ENCODE measurements around the gene SPAG4. TPM values are rescaled to one million over a fixed set of nuclear protein-coding genes. Genes with fewer than 3 reads are reported as not detected.

The SPAG4 gene
- total RNA-seq, 1 donor from 2014 or later, result 3.3 TPM

DNA sequence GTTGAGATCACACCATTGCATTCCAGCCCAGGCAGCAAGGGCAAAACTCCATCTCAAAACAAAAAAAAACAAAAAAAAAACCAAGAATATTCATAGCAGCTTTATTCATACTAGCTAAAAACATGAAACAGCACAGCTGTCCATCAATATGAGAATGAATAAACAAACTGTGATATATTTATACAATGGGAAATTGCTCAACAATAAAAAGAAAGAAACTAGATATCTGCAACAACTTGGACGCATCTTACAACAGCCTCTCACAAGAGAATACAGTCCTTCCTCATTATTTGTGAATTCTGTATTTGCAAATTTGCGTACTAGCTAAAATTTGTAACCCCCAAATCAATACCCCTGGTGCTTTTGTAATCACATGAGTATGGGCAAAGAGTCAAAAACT is 28.2 kb upstream of the SPAG4 start:
- no peak overlapping the region for H3K27ac Mint-ChIP-seq
- no peaks in the 10 kb centered on the region for H3K9me3 Mint-ChIP-seq

DNA sequence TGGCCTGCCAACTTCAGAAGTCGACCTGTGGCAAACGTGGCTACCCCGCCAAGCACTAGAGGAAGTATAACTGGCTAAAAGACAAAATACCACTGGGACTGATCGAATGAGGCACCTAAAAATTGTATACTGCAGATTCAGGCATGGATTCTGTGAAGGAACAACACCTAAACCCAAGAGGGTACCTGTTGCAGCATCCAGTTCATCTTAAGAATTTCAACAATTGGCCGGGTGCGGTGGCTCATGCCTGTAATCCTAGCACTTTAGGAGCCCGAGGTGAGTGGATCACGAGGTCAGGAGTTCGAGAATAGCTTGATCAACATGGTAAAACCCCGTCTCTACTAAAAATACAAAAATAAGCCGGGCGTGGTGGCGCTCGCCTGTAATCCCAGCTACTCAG is 27.2 kb upstream of the SPAG4 start:
- Mint-ChIP-seq H3K36me3 (no peaks in the 10 kb centered on the region), H3K27ac (no peak overlapping the region)

More for the DNA sequence above, 28.2 kb upstream of the SPAG4 start:
- Mint-ChIP-seq H3K27me3 (ENCODE audit: insufficient read depth, low read depth) (peaks cover 8% of the 10 kb centered on the region), H3K4me3 (no peak overlapping the region), H3K36me3 (no peaks in the 10 kb centered on the region), H3K4me1 (no peaks in the 10 kb centered on the region)
- no peak for DNase-seq (ENCODE audit: low spot score)
- Histone ChIP-seq H3K79me2 (ENCODE audit: low read depth) (no peaks in the 10 kb centered on the region), H3F3A (ENCODE audit: low read depth) (no peaks in the 10 kb centered on the region), H3K4me2 (no peak overlapping the region), H3K36me3 (no peaks in the 10 kb centered on the region), H3K27me3 (no peaks in the 10 kb centered on the region), H3K4me3 (no peak overlapping the region), H3K9ac (no peak overlapping the region), H3K9me3 (ENCODE audit: low read depth) (no peaks in the 10 kb centered on the region), H2AFZ (replicated peaks) (no peak overlapping the region), H3K4me1 (no peaks in the 10 kb centered on the region), H3K27ac (no peak overlapping the region), H4K20me1 (ENCODE audit: low read depth) (no peaks in the 10 kb centered on the region)
- TF ChIP-seq EZH2phosphoT487 (IDR thresholded peaks at IDR 0.05) (no peak), EZH2 (IDR thresholded peaks at IDR 0.05) (no peak)
- TF ChIP-seq, protein P1, sequence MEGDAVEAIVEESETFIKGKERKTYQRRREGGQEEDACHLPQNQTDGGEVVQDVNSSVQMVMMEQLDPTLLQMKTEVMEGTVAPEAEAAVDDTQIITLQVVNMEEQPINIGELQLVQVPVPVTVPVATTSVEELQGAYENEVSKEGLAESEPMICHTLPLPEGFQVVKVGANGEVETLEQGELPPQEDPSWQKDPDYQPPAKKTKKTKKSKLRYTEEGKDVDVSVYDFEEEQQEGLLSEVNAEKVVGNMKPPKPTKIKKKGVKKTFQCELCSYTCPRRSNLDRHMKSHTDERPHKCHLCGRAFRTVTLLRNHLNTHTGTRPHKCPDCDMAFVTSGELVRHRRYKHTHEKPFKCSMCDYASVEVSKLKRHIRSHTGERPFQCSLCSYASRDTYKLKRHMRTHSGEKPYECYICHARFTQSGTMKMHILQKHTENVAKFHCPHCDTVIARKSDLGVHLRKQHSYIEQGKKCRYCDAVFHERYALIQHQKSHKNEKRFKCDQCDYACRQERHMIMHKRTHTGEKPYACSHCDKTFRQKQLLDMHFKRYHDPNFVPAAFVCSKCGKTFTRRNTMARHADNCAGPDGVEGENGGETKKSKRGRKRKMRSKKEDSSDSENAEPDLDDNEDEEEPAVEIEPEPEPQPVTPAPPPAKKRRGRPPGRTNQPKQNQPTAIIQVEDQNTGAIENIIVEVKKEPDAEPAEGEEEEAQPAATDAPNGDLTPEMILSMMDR (IDR thresholded peaks at IDR 0.05), result no peak

DNA sequence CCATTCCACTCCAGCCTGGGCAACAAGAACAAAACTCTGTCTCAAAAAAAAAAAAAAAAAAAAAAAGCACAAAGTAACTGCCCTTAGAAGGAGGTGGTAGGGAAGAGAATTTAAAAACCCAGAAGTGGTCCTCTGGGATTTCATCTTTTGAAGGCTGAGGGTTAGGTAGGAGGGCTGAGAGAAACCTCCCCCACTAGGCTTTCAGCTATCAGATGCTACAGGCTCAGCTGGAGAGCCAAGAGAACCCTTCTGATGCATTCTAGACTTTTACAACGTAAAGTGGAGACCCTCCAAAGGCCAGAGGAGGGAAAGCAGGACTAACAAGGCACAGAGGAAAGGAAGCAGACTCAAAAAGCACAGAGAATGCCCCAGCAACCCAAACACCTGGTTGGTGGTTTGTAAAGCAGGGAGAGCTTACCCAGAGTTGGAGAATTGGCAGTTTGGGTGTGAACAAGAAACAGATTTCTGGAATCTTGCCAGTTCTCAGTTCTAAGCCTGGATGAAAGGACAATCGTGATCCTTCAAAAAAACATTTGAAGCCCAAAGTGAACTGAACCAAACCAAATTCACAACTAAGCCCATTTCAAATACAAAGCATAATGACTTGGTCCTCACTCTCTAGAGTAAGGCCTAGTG is 23.2 kb upstream of the SPAG4 start:
- no peaks in the 10 kb centered on the region for H3K9me3 Mint-ChIP-seq
- Histone ChIP-seq H3K4me1 (peaks cover 2% of the 10 kb centered on the region), H3K9me3 (ENCODE audit: low read depth) (no peaks in the 10 kb centered on the region), H3K4me2 (no peak overlapping the region), H2AFZ (replicated peaks) (no peak overlapping the region), H3K9ac (no peak overlapping the region), H3K36me3 (no peaks in the 10 kb centered on the region), H3F3A (ENCODE audit: low read depth) (no peaks in the 10 kb centered on the region), H3K27ac (no peak overlapping the region), H3K79me2 (ENCODE audit: low read depth) (no peaks in the 10 kb centered on the region), H3K27me3 (no peaks in the 10 kb centered on the region), H4K20me1 (ENCODE audit: low read depth) (no peaks in the 10 kb centered on the region), H3K4me3 (no peak overlapping the region)
- peaks cover 8% of the 10 kb centered on the region for H3K27me3 Mint-ChIP-seq (ENCODE audit: insufficient read depth, low read depth)
- H3K4me3 Mint-ChIP-seq, result no peak overlapping the region
- no peak for DNase-seq (ENCODE audit: low spot score)
- H3K36me3 Mint-ChIP-seq, result no peaks in the 10 kb centered on the region
- TF ChIP-seq, protein P1 (IDR thresholded peaks at IDR 0.05), result no peak
- TF ChIP-seq EZH2phosphoT487 (IDR thresholded peaks at IDR 0.05) (no peak), EZH2 (IDR thresholded peaks at IDR 0.05) (no peak)
- H3K27ac Mint-ChIP-seq, result no peak overlapping the region
- H3K4me1 Mint-ChIP-seq, result peaks cover 5% of the 10 kb centered on the region

More for the DNA sequence above, 27.2 kb upstream of the SPAG4 start:
- no peaks in the 10 kb centered on the region for H3K9me3 ChIP-seq (ENCODE audit: low read depth)
- H2AFZ ChIP-seq (replicated peaks), result no peak overlapping the region
- no peaks in the 10 kb centered on the region for H3K27me3 ChIP-seq
- no peaks in the 10 kb centered on the region for H3K36me3 ChIP-seq
- no peaks in the 10 kb centered on the region for H3F3A ChIP-seq (ENCODE audit: low read depth)
- Mint-ChIP-seq H3K9me3 (no peaks in the 10 kb centered on the region), H3K4me3 (no peak overlapping the region), H3K4me1 (no peaks in the 10 kb centered on the region), H3K27me3 (ENCODE audit: insufficient read depth, low read depth) (peaks cover 6% of the 10 kb centered on the region)
- no peak overlapping the region for H3K4me3 ChIP-seq
- no peaks in the 10 kb centered on the region for H3K79me2 ChIP-seq (ENCODE audit: low read depth)
- H3K4me2 ChIP-seq, result no peak overlapping the region
- H3K4me1 ChIP-seq, result no peaks in the 10 kb centered on the region
- H3K9ac ChIP-seq, result no peak overlapping the region
- H4K20me1 ChIP-seq (ENCODE audit: low read depth), result no peaks in the 10 kb centered on the region
- TF ChIP-seq EZH2phosphoT487 (IDR thresholded peaks at IDR 0.05), result no peak
- TF ChIP-seq EZH2 (IDR thresholded peaks at IDR 0.05), result no peak
- TF ChIP-seq, protein P1 (IDR thresholded peaks at IDR 0.05), result no peak
- DNase-seq (ENCODE audit: low spot score), result no peak
- H3K27ac ChIP-seq, result no peak overlapping the region
